SK-N-MC (cell line): Measurements from ENCODE around the gene PGPEP1.
"Not testable (repeated sequence)": the region's sequence is repeated elsewhere in the genome, so short reads cannot be mapped to it uniquely, and the experiment has no call there.

ENCODE experiments used
- DNase-seq: peaks from one replicate; pipeline ENCODE4 v3.0.0-alpha.2; 2011; ENCODE audit warnings: low read depth, low spot score
- H3K27ac ChIP-seq: fragments of 200-600 bp; sonication (generic); 2 replicates; pipeline ENCODE4 v1.5.1; 2016; ENCODE audit warnings: mixed run types
- H3K36me3 ChIP-seq: fragments of 200-600 bp; sonication (generic); 2 replicates; pipeline ENCODE4 v1.6.1; 2017; ENCODE audit warnings: antibody characterized with exemption, low read length, mixed read lengths; ENCODE audit not compliant: insufficient read depth
- H3K4me3 ChIP-seq: fragments of 200-600 bp; sonication (generic); 2 replicates; pipeline ENCODE4 v1.5.1; 2016
- H3K9ac ChIP-seq: fragments of 200-600 bp; sonication (generic); 2 replicates; pipeline ENCODE4 v1.8.0; 2017; ENCODE audit warnings: mixed run types, mixed read lengths; ENCODE audit not compliant: insufficient read length
- H3K9me3 ChIP-seq: fragments of 200-600 bp; sonication (generic); 2 replicates; pipeline ENCODE4 v1.6.1; 2017; ENCODE audit warnings: low read depth, mild to moderate bottlenecking, antibody characterized with exemption, low read length, moderate library complexity, mixed read lengths
- EZH2 ChIP-seq: fragments of 200-600 bp; sonication (generic); IDR thresholded peaks from one replicate; pipeline ENCODE4 v1.6.1; 2017; ENCODE audit warnings: antibody characterized with exemption
- FOXP2 ChIP-seq: optimal IDR thresholded peaks from 2 replicates; pipeline ENCODE3; 2011; ENCODE audit warnings: mild to moderate bottlenecking, moderate library complexity; ENCODE audit not compliant: insufficient read depth; ENCODE audit errors: extremely low read length, control extremely low read depth
- POLR2AphosphoS5 ChIP-seq: IDR thresholded peaks from 2 replicates; pipeline ENCODE4 v1.6.1; 2012; ENCODE audit warnings: mild to moderate bottlenecking, low read depth, low read length, borderline replicate concordance

Gene PGPEP1

GRCh38 chr19:18346091-18346490, 5.7 kb downstream of the PGPEP1 start:
- Histone ChIP-seq H3K36me3 (no peaks in the 10 kb centered on the region), H3K9me3 (no peaks in the 10 kb centered on the region), H3K27ac (no peak overlapping the region), H3K9ac (no peak overlapping the region), H3K4me3 (no peak overlapping the region)
- TF ChIP-seq EZH2: no peak
- no peak for TF ChIP-seq FOXP2
- no peak for TF ChIP-seq POLR2AphosphoS5
- no peak for DNase-seq

GRCh38 chr19:18348171-18348570, 7.8 kb downstream of the PGPEP1 start:
- Histone ChIP-seq H3K36me3 (no peaks in the 10 kb centered on the region), H3K9me3 (no peaks in the 10 kb centered on the region), H3K4me3 (no peak overlapping the region), H3K27ac (no peak overlapping the region), H3K9ac (no peak overlapping the region)
- no peak for DNase-seq
- TF ChIP-seq POLR2AphosphoS5: no peak
- no peak for TF ChIP-seq EZH2
- TF ChIP-seq FOXP2: no peak

- not testable (repeated sequence) for H3K27ac ChIP-seq, DNase-seq, H3K36me3 ChIP-seq, H3K4me3 ChIP-seq, H3K9ac ChIP-seq, H3K9me3 ChIP-seq
These were observed 8.5 kb downstream of the PGPEP1 start for GRCh38 chr19:18348818-18349339.

DNA sequence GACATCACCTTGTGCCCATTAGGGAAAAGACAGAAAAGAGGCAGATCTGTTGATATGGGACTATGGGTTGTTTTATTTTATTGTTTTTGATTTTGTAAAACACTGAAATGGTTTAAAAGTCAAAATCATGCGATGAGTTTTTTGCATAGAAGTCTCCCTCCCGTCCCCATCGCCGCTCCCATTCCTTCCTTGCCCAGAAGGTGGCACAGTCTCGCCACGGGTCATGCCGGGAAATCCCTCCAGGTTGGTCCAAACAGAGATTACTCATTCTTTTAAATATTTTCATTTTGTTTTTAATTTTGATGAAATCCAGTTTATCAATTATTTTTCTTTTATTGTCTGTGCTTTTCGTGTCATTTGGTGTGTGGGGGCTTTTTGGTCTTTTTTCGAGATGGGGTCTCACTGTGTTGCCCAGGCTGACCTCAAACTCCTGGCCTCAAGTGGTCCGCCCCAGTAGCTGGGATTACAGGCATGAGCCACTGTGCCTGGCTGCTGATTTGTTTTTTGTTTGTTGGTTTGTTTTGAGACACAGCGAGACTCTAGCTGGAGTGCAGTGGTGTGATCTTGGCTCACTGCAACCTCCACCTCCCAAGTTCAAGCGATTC, 9.2 kb downstream of the PGPEP1 start:
- DNase-seq: no peak
- no peaks in the 10 kb centered on the region for H3K9me3 ChIP-seq
- H3K9ac ChIP-seq: no peak overlapping the region
- no peak overlapping the region for H3K27ac ChIP-seq
- no peak for TF ChIP-seq POLR2AphosphoS5
- TF ChIP-seq FOXP2: no peak
- no peak for TF ChIP-seq EZH2
- no peaks in the 10 kb centered on the region for H3K36me3 ChIP-seq
- no peak overlapping the region for H3K4me3 ChIP-seq

DNA sequence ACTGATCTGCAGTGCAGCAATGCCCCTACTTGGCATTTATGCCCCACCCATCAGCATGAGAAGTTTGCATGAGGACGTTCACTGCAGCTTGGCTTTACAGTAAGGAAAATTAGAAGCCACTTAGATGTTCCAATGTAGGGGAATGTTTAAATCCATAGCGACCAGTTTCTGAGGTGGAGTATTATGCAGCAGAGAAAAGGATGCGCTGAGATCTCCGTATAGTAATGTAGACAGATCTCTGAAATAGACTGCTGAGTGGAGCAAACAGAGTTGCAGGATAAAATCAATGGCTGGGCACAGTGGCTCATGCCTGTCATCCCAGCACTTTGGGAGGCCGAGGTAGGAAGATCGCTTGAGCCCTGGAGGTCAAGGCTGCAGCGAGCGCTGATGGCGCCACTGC, 10.1 kb downstream of the PGPEP1 start:
- H3K27ac ChIP-seq: no peak overlapping the region
- TF ChIP-seq POLR2AphosphoS5 (no peak), EZH2 (no peak), FOXP2 (no peak)
- H3K4me3 ChIP-seq: no peak overlapping the region
- H3K9me3 ChIP-seq: no peaks in the 10 kb centered on the region
- no peak overlapping the region for H3K9ac ChIP-seq
- no peak for DNase-seq
- no peaks in the 10 kb centered on the region for H3K36me3 ChIP-seq

GRCh38 chr19:18351544-18351943, 11.1 kb downstream of the PGPEP1 start:
- Histone ChIP-seq H3K4me3 (no peak overlapping the region), H3K9me3 (no peaks in the 10 kb centered on the region), H3K36me3 (no peaks in the 10 kb centered on the region), H3K9ac (no peak overlapping the region), H3K27ac (no peak overlapping the region)
- DNase-seq: no peak
- TF ChIP-seq EZH2 (no peak), POLR2AphosphoS5 (no peak)

- no peak overlapping the region for H3K27ac ChIP-seq
- no peaks in the 10 kb centered on the region for H3K9me3 ChIP-seq
- TF ChIP-seq FOXP2 (no peak), POLR2AphosphoS5 (no peak), EZH2 (no peak)
- H3K4me3 ChIP-seq: no peak overlapping the region
- H3K36me3 ChIP-seq: no peaks in the 10 kb centered on the region
- DNase-seq: no peak
- H3K9ac ChIP-seq: no peak overlapping the region
These were observed 13.1 kb downstream of the PGPEP1 start for GRCh38 chr19:18353378-18354005.

DNA sequence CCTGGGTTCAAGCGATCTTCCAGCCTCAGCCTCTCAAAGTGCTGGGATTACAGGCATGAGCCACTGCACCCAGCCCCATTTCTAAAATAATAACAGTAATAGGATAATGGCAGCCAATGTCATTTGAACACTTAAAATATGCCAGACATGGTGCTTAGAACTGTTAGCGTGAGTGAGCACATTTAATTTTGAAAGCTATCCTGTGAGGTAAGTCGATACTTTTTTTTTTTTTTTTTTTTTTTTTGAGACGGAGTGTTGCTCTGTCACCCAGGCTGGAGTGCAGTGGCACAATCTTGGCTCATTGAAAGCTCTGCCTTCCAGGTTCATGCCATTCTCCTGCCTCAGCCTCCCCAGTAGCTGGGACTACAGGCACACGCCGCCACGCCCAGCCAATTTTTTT, 14.3 kb downstream of the PGPEP1 start:
- not testable (repeated sequence) for H3K9me3 ChIP-seq, H3K36me3 ChIP-seq, H3K27ac ChIP-seq, H3K4me3 ChIP-seq, DNase-seq, H3K9ac ChIP-seq

DNA sequence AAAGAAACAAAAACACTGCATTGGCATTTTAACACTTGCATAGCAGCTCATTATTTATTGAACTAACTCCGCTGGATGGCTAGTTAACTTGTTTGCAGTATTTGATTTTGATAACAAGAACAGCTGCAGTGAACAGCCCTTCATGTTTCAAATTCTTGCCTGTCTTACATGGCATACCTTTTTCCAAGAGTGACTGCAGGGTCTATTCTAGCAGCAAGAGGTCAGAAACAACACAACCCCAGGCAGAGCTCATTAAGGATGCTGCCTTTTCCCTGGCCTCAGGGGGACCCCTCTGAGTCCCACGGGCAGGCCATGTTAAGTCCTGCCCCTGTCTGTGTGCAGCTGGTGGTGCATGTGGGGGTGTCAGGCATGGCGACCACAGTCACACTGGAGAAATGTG, 16.6 kb downstream of the PGPEP1 start:
- Histone ChIP-seq H3K9ac (no peak overlapping the region), H3K9me3 (no peaks in the 10 kb centered on the region), H3K4me3 (no peak overlapping the region), H3K27ac (no peak overlapping the region), H3K36me3 (no peaks in the 10 kb centered on the region)
- no peak for TF ChIP-seq POLR2AphosphoS5
- TF ChIP-seq EZH2: no peak
- TF ChIP-seq FOXP2: no peak
- no peak for DNase-seq

- no peaks in the 10 kb centered on the region for H3K36me3 ChIP-seq
- no peak for DNase-seq
- H3K9ac ChIP-seq: no peak overlapping the region
- TF ChIP-seq EZH2 (no peak), FOXP2 (no peak), POLR2AphosphoS5 (no peak)
- H3K4me3 ChIP-seq: no peak overlapping the region
- no peak overlapping the region for H3K27ac ChIP-seq
- no peaks in the 10 kb centered on the region for H3K9me3 ChIP-seq
These were observed 21.2 kb downstream of the PGPEP1 start for GRCh38 chr19:18361646-18362045.
